Muscle of arm (tissue), 12 donors: ENCODE data around the gene TSPOAP1. TPM values are rescaled to one million over a fixed set of nuclear protein-coding genes. Genes with fewer than 3 reads are reported as not detected.

ENCODE experiments used
- DNase-seq: peaks from one replicate; pipeline ENCODE4 v3.0.0-alpha.2; 2013
- polyA plus RNA-seq, 12 donors: library from polyadenylated mRNA; unstranded; fragments of 120-200 nt; gene quantifications; one replicate each; pipeline ENCODE4 v1.2.1, GENCODE V29; 2013; ENCODE audit not compliant: insufficient read length in 12 of 12

Gene TSPOAP1
- polyA plus RNA-seq, 12 donors = 2.1 to 6.8 (median 5.1) TPM; not detected in 1

DNA sequence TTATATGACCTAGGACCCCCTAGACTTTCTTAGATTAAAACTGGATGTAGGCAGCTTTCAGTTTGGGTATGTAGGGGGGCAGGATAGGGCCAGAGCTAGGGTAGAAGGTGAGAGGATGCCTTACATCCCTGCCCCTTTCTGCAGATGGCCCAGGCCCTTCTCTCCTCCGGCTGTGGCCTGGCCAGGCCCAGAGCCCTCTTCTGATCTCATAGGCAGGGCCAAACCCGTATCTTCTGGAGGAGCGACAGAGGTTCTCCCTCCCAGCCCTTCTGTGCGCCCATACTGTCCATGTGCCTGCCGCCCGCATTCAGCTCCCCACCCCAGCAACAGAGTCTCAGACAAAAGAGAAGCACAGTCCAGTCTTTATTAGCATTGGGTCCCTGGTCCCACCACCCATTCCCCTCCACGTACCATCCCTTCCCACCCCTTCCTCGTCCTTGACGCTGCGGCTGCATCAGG lies 2.0 kb upstream of the TSPOAP1 start:
- DNase-seq = no peak

GRCh38 chr17:58329810-58330537 lies 1.4 kb upstream of the TSPOAP1 start:
- DNase-seq = no peak

GRCh38 chr17:58329035-58329809 lies 627 bp upstream of the TSPOAP1 start:
- DNase-seq = no peak

DNA sequence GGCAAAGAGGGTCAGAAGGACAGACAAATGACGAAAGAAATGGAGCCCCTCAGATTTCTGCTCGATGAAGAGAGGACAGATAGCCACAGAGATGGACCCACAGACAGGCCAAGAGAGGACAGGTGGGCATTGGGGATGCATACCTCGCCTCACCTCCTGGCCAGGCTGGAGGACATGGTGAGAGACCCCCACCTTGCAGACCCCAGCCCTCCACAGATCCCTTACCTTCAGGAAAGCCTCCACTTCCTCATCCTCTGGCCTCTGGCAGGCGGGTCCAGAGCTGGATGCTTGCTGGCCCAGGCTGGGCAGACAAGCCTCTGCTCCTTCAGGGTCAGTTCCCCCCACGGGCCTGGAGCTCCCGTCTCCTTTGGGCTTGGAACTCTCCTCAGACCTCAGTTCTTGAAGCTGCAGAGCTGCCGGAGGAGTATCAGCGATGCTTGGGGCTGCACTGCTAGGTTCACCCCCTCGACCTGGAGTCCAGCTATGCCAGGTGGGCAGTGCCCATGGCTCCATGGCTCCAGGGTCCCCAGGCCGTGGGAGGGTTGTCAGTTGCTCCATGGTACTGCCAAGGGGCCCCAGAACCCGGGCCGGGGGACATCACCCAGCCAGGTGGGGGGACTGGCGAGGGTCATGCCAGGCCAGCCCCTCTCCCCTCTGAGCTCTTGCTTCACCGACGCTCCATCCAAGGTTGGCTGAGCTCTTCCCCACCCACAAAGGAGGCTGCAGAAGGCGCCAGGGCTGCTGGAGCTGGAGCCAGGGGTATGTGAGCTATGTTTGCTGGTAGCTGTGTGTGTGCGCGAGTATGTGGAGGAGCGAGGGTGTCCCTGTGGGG lies 1.0 kb downstream of the TSPOAP1 start:
- DNase-seq = no peak

DNA sequence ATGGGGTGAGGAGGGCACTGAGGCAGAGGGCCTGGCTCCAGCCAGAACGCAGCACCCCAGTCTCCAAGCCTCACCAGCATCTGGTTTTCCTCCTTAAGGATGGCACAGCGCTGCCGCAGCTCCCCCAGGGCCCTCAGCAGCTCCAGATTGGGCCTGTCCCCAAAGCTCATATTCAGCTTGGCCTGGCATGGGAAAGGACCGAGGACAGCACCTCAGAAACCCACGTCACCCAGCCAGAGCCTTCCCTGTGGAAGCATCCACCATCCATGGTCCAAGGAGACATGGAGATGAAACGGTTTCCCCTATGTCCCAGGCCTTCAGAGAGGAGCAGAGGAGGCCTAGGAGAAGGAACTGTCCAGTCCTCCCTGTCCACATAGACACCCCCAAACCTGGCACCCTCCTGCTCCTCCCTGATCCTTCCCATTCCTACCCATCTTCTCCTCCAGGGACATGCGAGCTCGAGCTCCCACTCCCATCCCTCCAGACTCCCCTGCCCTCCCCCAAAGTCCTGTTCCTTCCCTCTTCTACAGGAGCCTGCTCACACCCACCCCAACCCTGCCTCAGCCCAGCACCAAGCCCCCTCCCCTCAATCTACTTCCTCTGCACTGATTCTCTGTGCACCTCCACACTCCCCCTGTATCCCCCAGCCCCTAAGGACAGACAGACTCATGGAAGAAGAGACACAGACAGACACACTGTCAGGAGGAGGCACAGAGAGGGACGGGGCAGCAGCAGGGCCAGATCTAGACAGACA lies 1.8 kb downstream of the TSPOAP1 start:
- no peak for DNase-seq

- no peak for DNase-seq
Observed at GRCh38 chr17:58325976-58326468, 2.6 kb downstream of the TSPOAP1 start.

GRCh38 chr17:58325289-58325726 lies 3.3 kb downstream of the TSPOAP1 start:
- DNase-seq = no peak

DNA sequence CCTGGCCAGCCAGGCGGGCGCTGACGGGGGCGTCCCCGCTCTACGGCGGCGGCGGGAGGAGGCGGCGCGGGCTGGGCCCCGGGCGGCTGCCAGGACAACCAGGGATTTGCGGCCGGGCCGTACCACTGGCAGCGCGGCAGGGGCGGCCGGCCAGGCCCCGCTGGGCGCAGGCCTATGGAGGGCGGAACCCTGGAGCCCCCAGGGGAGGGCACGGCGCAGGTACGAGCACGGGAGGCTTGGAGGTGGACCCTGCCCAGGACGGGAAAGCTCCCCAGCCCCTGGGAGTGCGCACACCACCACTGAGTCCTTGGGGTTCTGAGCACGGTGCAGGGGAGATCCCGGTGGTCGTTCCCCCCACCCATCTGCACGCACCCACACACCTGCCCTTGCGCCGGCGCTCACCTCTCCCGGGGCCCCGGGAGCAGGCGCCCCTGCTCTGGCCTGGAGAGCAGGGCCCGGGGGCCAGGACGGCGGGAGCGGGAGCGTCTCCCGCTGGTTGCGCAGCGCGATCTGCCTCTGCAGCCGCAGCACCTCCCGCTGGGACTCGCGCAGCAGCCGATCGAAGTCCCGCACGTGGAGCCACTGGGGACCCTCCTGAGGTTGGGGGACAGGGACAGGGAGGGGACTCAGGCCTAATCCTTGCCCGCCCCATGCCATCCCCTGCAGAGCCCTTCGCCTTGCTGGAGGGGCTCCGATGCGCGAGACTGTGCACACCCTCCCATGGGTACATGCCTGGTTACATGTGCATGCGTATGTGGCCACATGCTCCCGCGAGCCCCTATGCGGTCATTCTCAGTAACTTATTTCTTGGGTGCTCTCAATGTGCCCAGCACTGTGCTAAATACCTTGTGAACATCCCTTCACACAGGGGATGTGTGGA lies 3.9 kb downstream of the TSPOAP1 start:
- no peak for DNase-seq

DNA sequence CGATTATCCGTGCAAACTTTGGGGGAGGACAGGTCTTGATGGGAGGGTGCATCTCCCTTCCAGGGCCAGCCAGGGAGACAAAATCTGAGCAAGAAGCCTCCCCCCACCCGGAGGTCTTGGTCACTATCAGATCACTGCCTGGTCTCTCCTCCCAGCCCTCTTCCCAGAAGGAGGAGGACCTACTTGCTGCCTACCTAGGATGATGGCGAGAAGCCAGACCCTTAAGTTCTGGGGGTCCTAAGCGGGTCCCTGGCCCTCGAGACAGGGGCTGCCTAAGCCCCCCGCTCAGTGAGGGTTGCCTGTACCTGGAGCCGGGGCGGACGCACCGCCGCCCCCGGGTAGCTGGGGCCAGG lies 4.6 kb downstream of the TSPOAP1 start:
- no peak for DNase-seq

DNA sequence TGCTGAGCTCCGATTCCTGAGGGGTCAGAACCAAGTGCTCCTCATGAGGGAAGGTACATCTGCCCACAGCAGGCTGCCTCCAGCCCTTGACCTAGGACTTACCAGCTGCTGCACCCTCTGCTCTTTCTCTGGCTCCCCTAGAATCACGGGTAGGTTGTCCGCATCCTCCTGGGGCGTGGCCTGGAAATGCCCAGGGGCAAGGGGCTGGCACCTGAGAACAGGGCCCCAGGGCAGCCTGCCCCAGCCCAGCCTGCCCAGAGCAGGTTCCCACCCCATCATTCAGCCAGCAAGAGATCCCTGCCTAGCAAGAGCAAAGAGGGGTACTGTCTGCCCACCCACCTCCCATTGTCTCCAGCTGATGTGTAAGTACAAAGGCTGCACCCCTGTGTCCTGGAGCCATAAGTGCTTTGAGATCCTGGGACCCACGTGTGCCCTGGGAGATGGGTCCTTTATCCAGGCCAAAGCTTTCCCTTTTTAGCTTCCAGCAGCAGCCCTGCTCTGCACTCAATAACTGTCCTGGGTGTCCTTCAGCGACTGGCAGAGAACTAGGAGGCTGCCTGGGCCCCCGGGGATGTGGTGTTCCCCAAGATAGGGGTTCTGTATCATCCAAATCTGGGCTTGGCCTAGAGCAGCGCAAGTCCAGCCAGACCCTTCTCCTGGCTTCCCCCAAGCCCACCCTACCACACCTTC lies 5.1 kb downstream of the TSPOAP1 start:
- no peak for DNase-seq

- no peak for DNase-seq
Observed at GRCh38 chr17:58322581-58323185, 5.9 kb downstream of the TSPOAP1 start.

GRCh38 chr17:58321571-58322525 lies 6.7 kb downstream of the TSPOAP1 start:
- DNase-seq = no peak

GRCh38 chr17:58320570-58321323 lies 7.8 kb downstream of the TSPOAP1 start:
- DNase-seq = no peak

GRCh38 chr17:58320163-58320558 lies 8.4 kb downstream of the TSPOAP1 start:
- DNase-seq = no peak

DNA sequence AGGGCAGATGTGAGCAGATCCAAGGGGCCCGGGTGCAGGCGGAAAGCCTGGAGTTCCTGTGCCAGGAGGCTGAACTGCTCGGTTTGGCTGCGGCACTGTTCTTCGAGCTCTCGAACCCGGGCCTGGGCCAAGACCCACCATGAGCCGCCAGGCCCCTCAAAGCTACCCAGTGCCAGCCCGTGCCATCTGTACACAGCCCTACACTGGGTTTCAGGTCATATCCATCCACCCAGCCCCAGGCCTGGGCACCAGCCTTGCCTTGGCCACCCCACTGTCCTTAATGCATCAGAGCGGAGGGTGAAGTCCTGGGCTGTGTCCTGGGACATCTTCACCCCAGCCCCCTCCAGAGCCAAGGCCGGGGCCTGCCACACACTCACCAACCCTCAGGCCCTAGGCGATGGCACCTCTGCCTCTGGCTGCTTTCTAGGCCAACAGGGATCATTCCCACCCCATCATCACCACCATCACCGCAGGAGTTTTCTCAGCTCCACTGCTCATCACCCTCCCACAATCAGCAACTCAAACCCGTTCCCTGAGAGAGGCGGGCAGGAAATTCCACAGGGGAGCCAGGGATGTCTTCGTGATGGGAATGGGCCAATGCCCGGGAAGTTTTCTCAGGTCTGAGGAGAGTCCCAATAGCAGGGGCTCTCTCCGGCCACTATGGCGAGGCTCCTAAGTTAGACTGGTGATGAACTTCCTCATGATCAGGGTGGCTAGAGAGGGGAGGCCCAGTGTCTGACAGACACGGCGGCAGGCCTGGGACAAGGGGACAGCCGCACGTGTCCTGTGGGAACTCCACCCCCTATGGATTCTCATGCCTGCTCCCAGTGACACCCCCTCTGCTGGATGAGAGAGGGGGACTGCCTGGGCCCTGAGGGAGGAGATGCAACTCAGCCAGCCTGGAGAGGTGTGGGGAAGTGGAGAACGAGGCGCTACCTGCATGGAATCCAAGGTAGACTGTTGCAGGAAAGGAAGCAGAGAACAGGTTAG lies 9.1 kb downstream of the TSPOAP1 start:
- no peak for DNase-seq

DNA sequence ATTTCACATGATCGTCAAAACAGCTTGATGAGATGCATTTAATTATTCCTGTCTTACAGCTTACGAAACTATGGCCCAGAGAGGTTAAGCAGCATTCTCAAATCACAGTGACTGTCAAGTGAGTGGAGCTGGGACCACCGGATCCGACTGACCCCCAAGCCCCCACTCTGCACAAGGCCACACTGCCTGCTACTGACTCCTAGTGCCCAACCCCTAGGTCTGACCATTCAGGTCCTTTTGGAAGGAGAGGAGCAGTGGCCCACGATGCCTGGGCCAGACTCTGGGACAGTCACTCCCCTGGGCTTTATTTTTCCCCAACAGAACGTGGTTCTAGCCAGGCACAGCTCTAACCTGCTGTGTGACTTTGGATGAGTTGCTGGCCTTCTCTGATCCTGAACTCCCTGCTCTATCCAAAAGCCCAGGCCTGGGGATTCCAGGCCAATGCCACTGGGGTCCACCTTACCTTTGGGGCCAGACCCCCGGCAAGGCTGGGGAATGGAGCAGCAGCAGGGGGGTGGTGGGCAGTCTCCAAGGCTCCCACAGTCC lies 9.9 kb downstream of the TSPOAP1 start:
- DNase-seq = no peak
